H9 (cell line): Measurements from ENCODE around the gene OGFR. TPM values are rescaled to one million over a fixed set of nuclear protein-coding genes. Genes with fewer than 3 reads are reported as not detected.

ENCODE experiments used
- DNase-seq: peaks from one replicate; pipeline ENCODE4 v3.0.0-alpha.2; 2017
- H2AFZ ChIP-seq: one replicate; pipeline ENCODE4 v1.6.1; 2013; ENCODE audit warnings: mild to moderate bottlenecking, low read length, control low read depth, moderate library complexity
- H2AK5ac ChIP-seq: 2 replicates; pipeline ENCODE4 v1.6.1; 2013; ENCODE audit warnings: low read length, control low read depth, mixed read lengths; ENCODE audit not compliant: insufficient read length
- H2BK120ac ChIP-seq: one replicate; pipeline ENCODE4 v1.6.1; 2013; ENCODE audit warnings: low read depth, mild to moderate bottlenecking, low read length, control low read depth, inconsistent platforms; ENCODE audit not compliant: poor library complexity, severe bottlenecking
- H2BK12ac ChIP-seq: 2 replicates; pipeline ENCODE4 v1.6.1; 2013; ENCODE audit warnings: low read length, control low read depth, mixed read lengths, low read depth; ENCODE audit not compliant: insufficient read length
- H2BK15ac ChIP-seq: 2 replicates; pipeline ENCODE4 v1.6.1; 2013; ENCODE audit warnings: low read depth, low read length, control low read depth
- H2BK20ac ChIP-seq: one replicate; pipeline ENCODE4 v1.6.1; 2013; ENCODE audit warnings: low read depth, mild to moderate bottlenecking, low read length, control low read depth, inconsistent platforms; ENCODE audit not compliant: poor library complexity, severe bottlenecking
- H2BK5ac ChIP-seq: 2 replicates; pipeline ENCODE4 v1.6.1; 2013; ENCODE audit warnings: low read length, control low read depth, mixed read lengths; ENCODE audit not compliant: insufficient read length
- H3K14ac ChIP-seq: 2 replicates; pipeline ENCODE4 v1.6.1; 2013; ENCODE audit warnings: low read length, control low read depth; ENCODE audit not compliant: insufficient read depth
- H3K18ac ChIP-seq: 2 replicates; pipeline ENCODE4 v1.6.1; 2013; ENCODE audit warnings: low read depth, mild to moderate bottlenecking, mixed read lengths, low read length, control low read depth; ENCODE audit not compliant: insufficient read length
- H3K23ac ChIP-seq: 2 replicates; pipeline ENCODE4 v1.6.1; 2013; ENCODE audit warnings: low read length, control low read depth, mixed read lengths, low read depth; ENCODE audit not compliant: insufficient read length
- H3K23me2 ChIP-seq: 2 replicates; pipeline ENCODE4 v1.6.1; 2013; ENCODE audit warnings: low read depth, mild to moderate bottlenecking, mixed read lengths, low read length, control low read depth; ENCODE audit not compliant: insufficient read length, poor library complexity, severe bottlenecking
- H3K27ac ChIP-seq: 2 replicates; pipeline ENCODE4 v1.5.1; 2013; ENCODE audit warnings: low read length, control low read depth, mixed read lengths, low read depth; ENCODE audit not compliant: insufficient read length
- H3K27me3 ChIP-seq: 2 replicates; pipeline ENCODE4 v1.6.1; 2013; ENCODE audit warnings: low read length, control low read depth, inconsistent platforms; ENCODE audit not compliant: insufficient read depth
- H3K4ac ChIP-seq: 2 replicates; pipeline ENCODE4 v1.6.1; 2013; ENCODE audit warnings: low read depth, mild to moderate bottlenecking, control low read depth, inconsistent platforms, low read length, moderate library complexity
- H3K4me1 ChIP-seq: 2 replicates; pipeline ENCODE4 v1.6.1; 2013; ENCODE audit warnings: low read length, control low read depth, inconsistent platforms; ENCODE audit not compliant: insufficient read depth
- H3K4me2 ChIP-seq: 2 replicates; pipeline ENCODE4 v1.6.1; 2013; ENCODE audit warnings: low read length, control low read depth, mixed read lengths; ENCODE audit not compliant: insufficient read length, insufficient read depth
- H3K56ac ChIP-seq: 2 replicates; pipeline ENCODE4 v1.6.1; 2013; ENCODE audit warnings: low read depth, mild to moderate bottlenecking, mixed read lengths, low read length, control low read depth; ENCODE audit not compliant: insufficient read length
- H3K79me1 ChIP-seq: 2 replicates; pipeline ENCODE4 v1.6.1; 2013; ENCODE audit warnings: low read depth, mild to moderate bottlenecking, moderate library complexity, low read length, control low read depth, inconsistent platforms; ENCODE audit not compliant: insufficient read depth, poor library complexity, severe bottlenecking
- H3K79me2 ChIP-seq: 2 replicates; pipeline ENCODE4 v1.6.1; 2013; ENCODE audit warnings: low read length, control low read depth, inconsistent platforms; ENCODE audit not compliant: insufficient read depth
- H3K9ac ChIP-seq: 2 replicates; pipeline ENCODE4 v1.6.1; 2013; ENCODE audit warnings: low read length, control low read depth, mixed read lengths; ENCODE audit not compliant: insufficient read length; ENCODE audit errors: extremely low read depth
- H3K9me3 ChIP-seq: one replicate; pipeline ENCODE4 v1.6.1; 2013; ENCODE audit warnings: low read depth, low read length, inconsistent platforms; ENCODE audit not compliant: control insufficient read depth
- H3T11ph ChIP-seq: one replicate; pipeline ENCODE4 v1.6.1; 2013; ENCODE audit warnings: mild to moderate bottlenecking, low read length, control low read depth, inconsistent platforms
- H4K20me1 ChIP-seq: one replicate; pipeline ENCODE4 v1.6.1; 2013; ENCODE audit not compliant: control insufficient read depth, insufficient read length, insufficient read depth
- H4K5ac ChIP-seq: 2 replicates; pipeline ENCODE4 v1.6.1; 2013; ENCODE audit warnings: low read depth, mild to moderate bottlenecking, mixed read lengths, low read length, control low read depth; ENCODE audit not compliant: insufficient read length
- H4K8ac ChIP-seq: replicated peaks from 2 replicates; pipeline ENCODE4 v1.6.1; 2013; ENCODE audit warnings: low read length, control low read depth, mixed read lengths, low read depth; ENCODE audit not compliant: insufficient read length
- H4K91ac ChIP-seq: 2 replicates; pipeline ENCODE4 v1.6.1; 2013; ENCODE audit warnings: low read depth, mild to moderate bottlenecking, moderate library complexity, mixed read lengths, low read length, control low read depth; ENCODE audit not compliant: insufficient read length
- H3K27ac Mint-ChIP-seq, 3 experiments: 2 replicates in 2 of 3; 3 replicates in 1 of 3; pipeline ENCODE4 v1.8.0; 2020 to 2021; ENCODE audit warnings: mixed read lengths in 3 of 3, mild to moderate bottlenecking in 1 of 3, moderate library complexity in 1 of 3
- H3K27me3 Mint-ChIP-seq: 2 replicates; pipeline ENCODE4 v1.8.0; 2021; ENCODE audit warnings: low read depth, mild to moderate bottlenecking, moderate library complexity, mixed read lengths
- H3K36me3 Mint-ChIP-seq, 3 experiments: 2 replicates in 2 of 3; 3 replicates in 1 of 3; pipeline ENCODE4 v1.8.0; 2020 to 2021; ENCODE audit warnings: low read depth in 3 of 3, mixed read lengths in 3 of 3; ENCODE audit not compliant: insufficient read depth in 1 of 3
- H3K4me1 Mint-ChIP-seq, 2 experiments: 2 replicates each; pipeline ENCODE4 v1.8.0; 2020; ENCODE audit warnings: mixed read lengths in 2 of 2
- H3K4me3 Mint-ChIP-seq, 2 experiments: 2 replicates in 1 of 2; 3 replicates in 1 of 2; pipeline ENCODE4 v1.8.0; 2020 to 2021; ENCODE audit warnings: mild to moderate bottlenecking in 2 of 2, mixed read lengths in 2 of 2, moderate library complexity in 1 of 2
- H3K9me3 Mint-ChIP-seq, 2 experiments: 2 replicates in 1 of 2; 3 replicates in 1 of 2; pipeline ENCODE4 v1.8.0; 2020; ENCODE audit warnings: mild to moderate bottlenecking in 2 of 2, mixed read lengths in 2 of 2, moderate library complexity in 1 of 2
- WGBS: extraction: QIAGEN DNeasy Blood & Tissue Kit; methylation state at CpG from one replicate; pipeline ENCODE4 v1.1.7; 2013; ENCODE audit warnings: missing lambda C conversion rate, low lambda C conversion rate, mixed read lengths; ENCODE audit not compliant: insufficient read length; ENCODE audit errors: extremely low coverage; 5-methylcytosine and 5-hydroxymethylcytosine counted together
- total RNA-seq: library from RNA; stranded (reverse); gene quantifications from 2 replicates; pipeline ENCODE4 v1.2.1, GENCODE V29; 2021
- TF ChIP-seq, protein P1 (sequence below): fragments of 200-600 bp; sonication (generic); conservative IDR thresholded peaks from 3 replicates; pipeline ENCODE4 v1.8.0; 2021; ENCODE audit warnings: antibody characterized with exemption, mild to moderate bottlenecking

The OGFR gene
- total RNA-seq, 1 experiment from 2014 or later: 33.1 TPM

DNA sequence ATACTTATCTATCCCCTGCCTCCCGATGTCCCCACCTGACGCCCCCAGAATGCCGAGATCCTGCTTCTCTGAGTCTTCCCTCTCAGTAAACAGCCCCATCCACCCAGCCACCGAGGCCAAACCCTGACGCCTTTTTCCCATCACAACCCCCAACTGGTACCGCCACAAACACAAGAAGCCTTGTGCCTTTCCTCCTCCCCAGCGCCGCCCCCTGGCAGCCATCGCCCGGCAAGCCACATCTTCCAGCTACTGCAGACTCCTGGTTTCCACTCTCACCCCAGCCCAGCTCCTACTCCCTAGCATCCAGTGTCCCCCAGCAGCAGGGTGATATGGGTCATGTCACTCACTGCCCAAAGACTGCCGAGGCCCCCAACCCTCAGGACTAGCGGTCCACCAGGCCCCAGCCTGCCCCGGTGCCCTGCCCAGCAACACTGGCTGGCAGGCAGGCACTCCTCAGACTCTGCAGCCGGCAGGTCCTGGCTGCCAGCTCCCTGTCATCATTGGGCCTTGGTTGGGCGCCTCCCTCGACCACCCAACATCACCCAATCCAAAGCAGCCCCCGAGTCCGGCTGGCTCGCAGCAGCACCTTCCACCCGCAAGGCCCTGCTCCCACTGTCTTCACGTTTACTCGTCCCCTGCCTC lies 45.8 kb downstream of the OGFR start:
- no peaks in the 10 kb centered on the region for H3K9me3 Mint-ChIP-seq
- Histone ChIP-seq H3K79me2 (no peaks in the 10 kb centered on the region), H2BK20ac (no peak overlapping the region), H4K8ac (no peak overlapping the region), H3K27me3 (no peaks in the 10 kb centered on the region), H2BK12ac (no peak overlapping the region), H2AK5ac (no peak overlapping the region), H3K18ac (no peak overlapping the region), H2BK5ac (no peak overlapping the region), H3K4me2 (no peak overlapping the region), H3K23ac (no peak overlapping the region), H4K91ac (no peak overlapping the region), H3K9ac (no peak overlapping the region), H3T11ph (no peak overlapping the region), H2AFZ (no peak overlapping the region), H2BK15ac (no peak overlapping the region), H3K4ac (no peak overlapping the region), H3K14ac (no peak overlapping the region; the same call in 1 of the 2 replicates), H3K4me1 (no peaks in the 10 kb centered on the region), H3K79me1 (no peaks in the 10 kb centered on the region), H4K5ac (no peak overlapping the region), H3K27ac (no peak overlapping the region), H3K9me3 (no peaks in the 10 kb centered on the region), H2BK120ac (no peak overlapping the region), H4K20me1 (no peaks in the 10 kb centered on the region), H3K56ac (no peak overlapping the region), H3K23me2 (no peaks in the 10 kb centered on the region)
- H3K4me3 Mint-ChIP-seq: no peak overlapping the region
- DNase-seq: no peak
- TF ChIP-seq, protein P1, sequence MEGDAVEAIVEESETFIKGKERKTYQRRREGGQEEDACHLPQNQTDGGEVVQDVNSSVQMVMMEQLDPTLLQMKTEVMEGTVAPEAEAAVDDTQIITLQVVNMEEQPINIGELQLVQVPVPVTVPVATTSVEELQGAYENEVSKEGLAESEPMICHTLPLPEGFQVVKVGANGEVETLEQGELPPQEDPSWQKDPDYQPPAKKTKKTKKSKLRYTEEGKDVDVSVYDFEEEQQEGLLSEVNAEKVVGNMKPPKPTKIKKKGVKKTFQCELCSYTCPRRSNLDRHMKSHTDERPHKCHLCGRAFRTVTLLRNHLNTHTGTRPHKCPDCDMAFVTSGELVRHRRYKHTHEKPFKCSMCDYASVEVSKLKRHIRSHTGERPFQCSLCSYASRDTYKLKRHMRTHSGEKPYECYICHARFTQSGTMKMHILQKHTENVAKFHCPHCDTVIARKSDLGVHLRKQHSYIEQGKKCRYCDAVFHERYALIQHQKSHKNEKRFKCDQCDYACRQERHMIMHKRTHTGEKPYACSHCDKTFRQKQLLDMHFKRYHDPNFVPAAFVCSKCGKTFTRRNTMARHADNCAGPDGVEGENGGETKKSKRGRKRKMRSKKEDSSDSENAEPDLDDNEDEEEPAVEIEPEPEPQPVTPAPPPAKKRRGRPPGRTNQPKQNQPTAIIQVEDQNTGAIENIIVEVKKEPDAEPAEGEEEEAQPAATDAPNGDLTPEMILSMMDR: 0 out of 3 replicates have a peak, but pooled peaks have one; percentile 17
- H3K27me3 Mint-ChIP-seq: no peaks in the 10 kb centered on the region
- H3K36me3 Mint-ChIP-seq: peaks cover 23 to 62% (median 58%) of the 10 kb centered on the region in 3 experiments
- H3K4me1 Mint-ChIP-seq: peaks cover 0 to 11% of the 10 kb centered on the region in 2 experiments; a peak in 2 of 4 replicates
- H3K27ac Mint-ChIP-seq: peak overlapping the region; percentile 8 to 65 (median 48); a peak in 4 of 7 replicates
- WGBS: no CpG with 5 or more reads among the region's 22 CpGs
